Activated T-cell treated with anti-CD3 and anti-CD28 coated beads, Interleukin-2, amount 50 U/mL, for 24 hours (primary cell): ENCODE data around the gene SH3BGRL2.
"Not testable (repeated sequence)": the region's sequence is repeated elsewhere in the genome, so short reads cannot be mapped to it uniquely, and the experiment has no call there.

Experiments
- DNase-seq: peaks from one replicate; pipeline ENCODE4 v3.0.0-alpha.2; 2020
- H3K27ac Mint-ChIP-seq: 2 replicates; pipeline ENCODE4 v1.8.0; 2020; ENCODE audit warnings: mild to moderate bottlenecking, mixed read lengths
- H3K27me3 Mint-ChIP-seq: 2 replicates; pipeline ENCODE4 v1.8.0; 2020; ENCODE audit warnings: mixed read lengths
- H3K36me3 Mint-ChIP-seq: 2 replicates; pipeline ENCODE4 v1.8.0; 2020; ENCODE audit warnings: low read depth, mixed read lengths
- H3K4me1 Mint-ChIP-seq: 2 replicates; pipeline ENCODE4 v1.8.0; 2020; ENCODE audit warnings: low read depth, mixed read lengths
- H3K4me3 Mint-ChIP-seq: 2 replicates; pipeline ENCODE4 v1.8.0; 2020; ENCODE audit warnings: mild to moderate bottlenecking, moderate library complexity, mixed read lengths
- H3K9me3 Mint-ChIP-seq: 2 replicates; pipeline ENCODE4 v1.8.0; 2020; ENCODE audit warnings: mixed read lengths

Gene SH3BGRL2

GRCh38 chr6:79650950-79651349 is 19.8 kb downstream of the SH3BGRL2 start:
- H3K4me3 Mint-ChIP-seq, result no peak overlapping the region
- H3K4me1 Mint-ChIP-seq, result peaks cover 53% of the 10 kb centered on the region
- no peaks in the 10 kb centered on the region for H3K36me3 Mint-ChIP-seq
- peaks cover 5% of the 10 kb centered on the region for H3K27me3 Mint-ChIP-seq
- H3K9me3 Mint-ChIP-seq, result no peaks in the 10 kb centered on the region
- H3K27ac Mint-ChIP-seq, result no peak overlapping the region
- no peak for DNase-seq

GRCh38 chr6:79656134-79656533 is 25.0 kb downstream of the SH3BGRL2 start:
- no peak overlapping the region for H3K4me3 Mint-ChIP-seq
- H3K27ac Mint-ChIP-seq, result no peak overlapping the region
- H3K36me3 Mint-ChIP-seq, result no peaks in the 10 kb centered on the region
- peaks cover 30% of the 10 kb centered on the region for H3K4me1 Mint-ChIP-seq
- peaks cover 3% of the 10 kb centered on the region for H3K9me3 Mint-ChIP-seq
- no peaks in the 10 kb centered on the region for H3K27me3 Mint-ChIP-seq
- no peak for DNase-seq

- H3K9me3 Mint-ChIP-seq, result peaks cover 7% of the 10 kb centered on the region
- H3K36me3 Mint-ChIP-seq, result no peaks in the 10 kb centered on the region
- no peak overlapping the region for H3K4me3 Mint-ChIP-seq
- no peak overlapping the region for H3K27ac Mint-ChIP-seq
- DNase-seq, result no peak
- H3K27me3 Mint-ChIP-seq, result no peaks in the 10 kb centered on the region
- H3K4me1 Mint-ChIP-seq, result peaks cover 27% of the 10 kb centered on the region
These were observed 26.1 kb downstream of the SH3BGRL2 start for GRCh38 chr6:79657238-79657637.

- not testable (repeated sequence) for H3K4me3 Mint-ChIP-seq, H3K27ac Mint-ChIP-seq, H3K36me3 Mint-ChIP-seq, DNase-seq, H3K27me3 Mint-ChIP-seq
- Mint-ChIP-seq H3K4me1 (peaks cover 49% of the 10 kb centered on the region), H3K9me3 (peaks cover 10% of the 10 kb centered on the region)
These were observed 32.5 kb downstream of the SH3BGRL2 start for GRCh38 chr6:79663655-79664054.

- Mint-ChIP-seq H3K36me3 (peaks cover 6% of the 10 kb centered on the region), H3K27me3 (no peaks in the 10 kb centered on the region), H3K4me1 (peaks cover 60% of the 10 kb centered on the region), H3K9me3 (peaks cover 8% of the 10 kb centered on the region), H3K27ac (peak overlapping the region; percentile 35), H3K4me3 (no peak overlapping the region)
- DNase-seq, result no peak
These were observed 34.8 kb downstream of the SH3BGRL2 start for GRCh38 chr6:79665725-79666551.

GRCh38 chr6:79666634-79667033 is 35.5 kb downstream of the SH3BGRL2 start:
- no peak for DNase-seq
- peaks cover 3% of the 10 kb centered on the region for H3K9me3 Mint-ChIP-seq
- H3K36me3 Mint-ChIP-seq, result peaks cover 6% of the 10 kb centered on the region
- peak overlapping the region; percentile 74 for H3K27ac Mint-ChIP-seq
- H3K4me3 Mint-ChIP-seq, result no peak overlapping the region
- H3K4me1 Mint-ChIP-seq, result peaks cover 67% of the 10 kb centered on the region
- H3K27me3 Mint-ChIP-seq, result no peaks in the 10 kb centered on the region

- H3K4me1 Mint-ChIP-seq, result peaks cover 69% of the 10 kb centered on the region
- no peak overlapping the region for H3K27ac Mint-ChIP-seq
- no peaks in the 10 kb centered on the region for H3K27me3 Mint-ChIP-seq
These were observed 37.3 kb downstream of the SH3BGRL2 start for GRCh38 chr6:79668381-79668780.

GRCh38 chr6:79669766-79670165 is 38.6 kb downstream of the SH3BGRL2 start:
- Mint-ChIP-seq H3K36me3 (no peaks in the 10 kb centered on the region), H3K4me1 (peaks cover 57% of the 10 kb centered on the region), H3K4me3 (no peak overlapping the region), H3K27ac (no peak overlapping the region), H3K9me3 (no peaks in the 10 kb centered on the region), H3K27me3 (no peaks in the 10 kb centered on the region)
- no peak for DNase-seq

More at GRCh38 chr6:79668381-79668780, 37.3 kb downstream of the SH3BGRL2 start:
- Mint-ChIP-seq H3K9me3 (no peaks in the 10 kb centered on the region), H3K36me3 (no peaks in the 10 kb centered on the region), H3K4me3 (no peak overlapping the region)
- no peak for DNase-seq

GRCh38 chr6:79670789-79671188 is 39.7 kb downstream of the SH3BGRL2 start:
- Mint-ChIP-seq H3K9me3 (no peaks in the 10 kb centered on the region), H3K36me3 (no peaks in the 10 kb centered on the region), H3K4me1 (peaks cover 54% of the 10 kb centered on the region), H3K27ac (peak overlapping the region; percentile 92), H3K27me3 (no peaks in the 10 kb centered on the region), H3K4me3 (no peak overlapping the region)
- DNase-seq, result no peak

- DNase-seq, result peak; percentile 58
- H3K27me3 Mint-ChIP-seq, result no peaks in the 10 kb centered on the region
- peaks cover 44% of the 10 kb centered on the region for H3K4me1 Mint-ChIP-seq
- peak overlapping the region; percentile 92 for H3K27ac Mint-ChIP-seq
- H3K36me3 Mint-ChIP-seq, result no peaks in the 10 kb centered on the region
- no peaks in the 10 kb centered on the region for H3K9me3 Mint-ChIP-seq
- H3K4me3 Mint-ChIP-seq, result no peak overlapping the region
These were observed 40.6 kb downstream of the SH3BGRL2 start for GRCh38 chr6:79671600-79672266.

GRCh38 chr6:79672631-79673111 is 41.5 kb downstream of the SH3BGRL2 start:
- no peak for DNase-seq
- no peaks in the 10 kb centered on the region for H3K9me3 Mint-ChIP-seq
- H3K36me3 Mint-ChIP-seq, result no peaks in the 10 kb centered on the region
- no peak overlapping the region for H3K4me3 Mint-ChIP-seq
- H3K27ac Mint-ChIP-seq, result peak overlapping the region; percentile 82
- H3K4me1 Mint-ChIP-seq, result peaks cover 39% of the 10 kb centered on the region
- H3K27me3 Mint-ChIP-seq, result no peaks in the 10 kb centered on the region

GRCh38 chr6:79673947-79674346 is 42.8 kb downstream of the SH3BGRL2 start:
- H3K27me3 Mint-ChIP-seq, result no peaks in the 10 kb centered on the region
- peaks cover 27% of the 10 kb centered on the region for H3K4me1 Mint-ChIP-seq
- no peaks in the 10 kb centered on the region for H3K36me3 Mint-ChIP-seq
- H3K9me3 Mint-ChIP-seq, result no peaks in the 10 kb centered on the region
- DNase-seq, result no peak
- no peak overlapping the region for H3K4me3 Mint-ChIP-seq
- peak overlapping the region; percentile 17 for H3K27ac Mint-ChIP-seq

GRCh38 chr6:79676785-79677736 is 45.9 kb downstream of the SH3BGRL2 start:
- H3K4me3 Mint-ChIP-seq, result no peak overlapping the region
- no peaks in the 10 kb centered on the region for H3K36me3 Mint-ChIP-seq
- DNase-seq, result no peak
- no peak overlapping the region for H3K27ac Mint-ChIP-seq
- no peaks in the 10 kb centered on the region for H3K27me3 Mint-ChIP-seq
- peaks cover 10% of the 10 kb centered on the region for H3K4me1 Mint-ChIP-seq
- no peaks in the 10 kb centered on the region for H3K9me3 Mint-ChIP-seq

- not testable (repeated sequence) for H3K27ac Mint-ChIP-seq, H3K4me3 Mint-ChIP-seq, H3K4me1 Mint-ChIP-seq, DNase-seq, H3K36me3 Mint-ChIP-seq, H3K9me3 Mint-ChIP-seq, H3K27me3 Mint-ChIP-seq
These were observed 51.6 kb downstream of the SH3BGRL2 start for GRCh38 chr6:79682682-79683081.
